GM19452 (cell line): Measurements from ENCODE around the gene INHBA.

ENCODE experiments used
- ATAC-seq: cut with Tn5 transposase; IDR thresholded peaks from one replicate; pipeline ENCODE4 v1.9.1; 2021; ENCODE audit not compliant: unreplicated experiment

Gene INHBA

GRCh38 chr7:41689815-41690214, 13.1 kb downstream of the INHBA start:
- no peak for ATAC-seq

- no peak for ATAC-seq
Observed at GRCh38 chr7:41688906-41689305, 14.0 kb downstream of the INHBA start.

GRCh38 chr7:41688012-41688625, 14.8 kb downstream of the INHBA start:
- ATAC-seq = no peak

GRCh38 chr7:41685684-41686083, 17.2 kb downstream of the INHBA start:
- no peak for ATAC-seq

GRCh38 chr7:41682422-41682821, 20.5 kb downstream of the INHBA start:
- no peak for ATAC-seq

GRCh38 chr7:41679566-41679965, 23.3 kb downstream of the INHBA start:
- no peak for ATAC-seq

- ATAC-seq = no peak
Observed at GRCh38 chr7:41674505-41675023, 28.3 kb downstream of the INHBA start.

- ATAC-seq = no peak
Observed at GRCh38 chr7:41661596-41661995, 41.3 kb downstream of the INHBA start.

GRCh38 chr7:41659539-41659938, 43.4 kb downstream of the INHBA start:
- ATAC-seq = no peak

- ATAC-seq = no peak
Observed at GRCh38 chr7:41656366-41656765, 46.5 kb downstream of the INHBA start.

GRCh38 chr7:41655426-41655825, 47.5 kb downstream of the INHBA start:
- no peak for ATAC-seq

GRCh38 chr7:41652267-41652666, 50.6 kb downstream of the INHBA start:
- no peak for ATAC-seq

- ATAC-seq = no peak
Observed at GRCh38 chr7:41648501-41648900, 54.4 kb downstream of the INHBA start.

GRCh38 chr7:41643616-41644015, 59.3 kb downstream of the INHBA start:
- ATAC-seq = no peak

GRCh38 chr7:41641665-41642014, 61.2 kb downstream of the INHBA start:
- ATAC-seq = no peak

- no peak for ATAC-seq
Observed at GRCh38 chr7:41641011-41641664, 61.8 kb downstream of the INHBA start.

- ATAC-seq = no peak
Observed at GRCh38 chr7:41640487-41640886, 62.4 kb downstream of the INHBA start.

- ATAC-seq = no peak
Observed at GRCh38 chr7:41637049-41637448, 65.8 kb downstream of the INHBA start.
